ENCODE data around the gene WFS1.

The WFS1 gene

GRCh38 chr4:6235012-6235411 is 34.6 kb upstream of the WFS1 start:
- no peak for DNase-seq

- no peak for DNase-seq
Measured at GRCh38 chr4:6235901-6236640, 33.6 kb upstream of the WFS1 start.

- DNase-seq = no peak
Measured at GRCh38 chr4:6236816-6237390, 32.7 kb upstream of the WFS1 start.

- no peak for DNase-seq
Measured at GRCh38 chr4:6239486-6239885, 30.2 kb upstream of the WFS1 start.

GRCh38 chr4:6239968-6240367 is 29.7 kb upstream of the WFS1 start:
- DNase-seq = no peak

- no peak for DNase-seq
Measured at GRCh38 chr4:6241062-6241845, 28.4 kb upstream of the WFS1 start.

GRCh38 chr4:6242271-6243029 is 27.2 kb upstream of the WFS1 start:
- DNase-seq = no peak

GRCh38 chr4:6245246-6246169 is 24.1 kb upstream of the WFS1 start:
- no peak for DNase-seq

GRCh38 chr4:6246170-6246634 is 23.4 kb upstream of the WFS1 start:
- no peak for DNase-seq

- DNase-seq = no peak
Measured at GRCh38 chr4:6248394-6248793, 21.3 kb upstream of the WFS1 start.

- peak; percentile 78 for DNase-seq
Measured at GRCh38 chr4:6250235-6250983, 19.2 kb upstream of the WFS1 start.

GRCh38 chr4:6250984-6251295 is 18.7 kb upstream of the WFS1 start:
- no peak for DNase-seq

- DNase-seq = no peak
Measured at GRCh38 chr4:6251365-6251764, 18.3 kb upstream of the WFS1 start.

- no peak for DNase-seq
Measured at GRCh38 chr4:6252051-6252450, 17.6 kb upstream of the WFS1 start.

- no peak for DNase-seq
Measured at GRCh38 chr4:6253111-6253510, 16.5 kb upstream of the WFS1 start.

- no peak for DNase-seq
Measured at GRCh38 chr4:6253961-6254360, 15.7 kb upstream of the WFS1 start.

GRCh38 chr4:6256141-6256540 is 13.5 kb upstream of the WFS1 start:
- no peak for DNase-seq

GRCh38 chr4:6257247-6258025 is 12.2 kb upstream of the WFS1 start:
- no peak for DNase-seq

- no peak for DNase-seq
Measured at GRCh38 chr4:6258026-6258360, 11.7 kb upstream of the WFS1 start.

GRCh38 chr4:6258741-6259140 is 10.9 kb upstream of the WFS1 start:
- no peak for DNase-seq

- DNase-seq = no peak
Measured at GRCh38 chr4:6259886-6260285, 9.8 kb upstream of the WFS1 start.
